HepG2 (cell line): Measurements from ENCODE around the gene ZMYND8. TPM values are rescaled to one million over a fixed set of nuclear protein-coding genes. Genes with fewer than 3 reads are reported as not detected.

ENCODE experiments used
- ATF2 ChIP-seq: sonication (generic); formaldehyde crosslinking; IDR thresholded peaks from 2 replicates; pipeline ENCODE4 v1.4.0; 2020; ENCODE audit warnings: missing genetic modification reagents
- BCLAF1 ChIP-seq: fragments of 450-650 bp; IDR thresholded peaks from 2 replicates; pipeline ENCODE4 v1.6.1; 2017; ENCODE audit warnings: mild to moderate bottlenecking
- GZF1 ChIP-seq: sonication (generic); formaldehyde crosslinking; IDR thresholded peaks from 2 replicates; pipeline ENCODE4 v1.5.1; 2020; ENCODE audit warnings: mild to moderate bottlenecking, missing genetic modification reagents
- HNF1B ChIP-seq: sonication (generic); formaldehyde crosslinking; IDR thresholded peaks from 2 replicates; pipeline ENCODE4 v1.5.1; 2020; ENCODE audit warnings: mild to moderate bottlenecking, moderate library complexity, missing genetic modification reagents
- HNRNPL ChIP-seq: fragments of 200-400 bp; formaldehyde crosslinking; IDR thresholded peaks from 2 replicates; pipeline ENCODE4 v1.6.1; 2017; ENCODE audit warnings: mild to moderate bottlenecking, low read depth, low read length
- MAFG ChIP-seq: sonication (generic); formaldehyde crosslinking; IDR thresholded peaks from 2 replicates; pipeline ENCODE4 v1.5.1; 2020; ENCODE audit warnings: mild to moderate bottlenecking, missing genetic modification reagents
- MBNL3 ChIP-seq: fragments of 250-450 bp; sonication (Bioruptor Pico); conservative IDR thresholded peaks from 2 replicates; pipeline ENCODE4 v1.8.0; 2022; ENCODE audit warnings: mild to moderate bottlenecking, inconsistent platforms
- MIER3 ChIP-seq: IDR thresholded peaks from 2 replicates; pipeline ENCODE4 v1.6.1; 2016; ENCODE audit warnings: missing compliant biosample characterization, borderline replicate concordance
- MTA1 ChIP-seq: sonication (generic); formaldehyde crosslinking; IDR thresholded peaks from 2 replicates; pipeline ENCODE4 v1.4.0; 2020; ENCODE audit warnings: missing genetic modification reagents, mild to moderate bottlenecking, borderline replicate concordance
- MXD3 ChIP-seq: IDR thresholded peaks from 2 replicates; pipeline ENCODE4 v1.6.1; 2016; ENCODE audit warnings: mild to moderate bottlenecking, missing biosample characterization, missing genetic modification reagents
- PAX8 ChIP-seq: sonication (generic); formaldehyde crosslinking; IDR thresholded peaks from 2 replicates; pipeline ENCODE4 v1.8.0; 2022; ENCODE audit warnings: mild to moderate bottlenecking, missing genetic modification reagents, borderline replicate concordance
- REPIN1 ChIP-seq: sonication (generic); formaldehyde crosslinking; IDR thresholded peaks from 2 replicates; pipeline ENCODE4 v1.8.0; 2022; ENCODE audit warnings: missing genetic modification reagents, low read depth, mild to moderate bottlenecking, borderline replicate concordance
- TMF1 ChIP-seq: sonication (generic); formaldehyde crosslinking; IDR thresholded peaks from 2 replicates; pipeline ENCODE4 v1.8.1; 2022; ENCODE audit warnings: low read depth, missing genetic modification reagents
- ZNF180 ChIP-seq: sonication (generic); formaldehyde crosslinking; IDR thresholded peaks from 2 replicates; pipeline ENCODE4 v1.4.0; 2020; ENCODE audit warnings: low read depth, missing genetic modification reagents, borderline replicate concordance
- ZNF207 ChIP-seq: fragments of 450-650 bp; IDR thresholded peaks from 2 replicates; pipeline ENCODE4 v1.6.1; 2016; ENCODE audit warnings: antibody characterized with exemption, borderline replicate concordance
- ZNF275 ChIP-seq: sonication (generic); formaldehyde crosslinking; IDR thresholded peaks from 2 replicates; pipeline ENCODE4 v1.8.0; 2022; ENCODE audit warnings: missing genetic modification reagents, mild to moderate bottlenecking, inconsistent platforms, borderline replicate concordance
- ZNF572 ChIP-seq: sonication (generic); formaldehyde crosslinking; IDR thresholded peaks from 2 replicates; pipeline ENCODE4 v1.5.1; 2020; ENCODE audit warnings: mild to moderate bottlenecking, missing genetic modification reagents
- polyA plus RNA-seq, 8 experiments: library from polyadenylated mRNA; depleted of rRNA in 3 of 8; stranded (reverse) in 7 of 8; unstranded in 1 of 8; fragments of >200 nt; fragmentation: Illumina TruSeq in 4 of 8; extraction: Trizol in 4 of 8; gene quantifications; 2 replicates each; pipeline versions ENCODE4 v1.2.1 to v1.2.3, GENCODE V29; 2011 to 2016; ENCODE audit warnings: low read depth in 4 of 8, missing spikeins in 1 of 8, mixed read lengths in 1 of 8; ENCODE audit not compliant: insufficient read depth in 1 of 8
- total RNA-seq, 5 experiments: library from RNA; depleted of rRNA; stranded (reverse); fragments of >200 nt; fragmentation: Illumina TruSeq; extraction: Trizol; gene quantifications; 2 replicates each; pipeline ENCODE4 v1.2.3, GENCODE V29; 2016; ENCODE audit warnings: low read depth in 1 of 5
- TF ChIP-seq, protein P1 (sequence below): sonication (generic); formaldehyde crosslinking; IDR thresholded peaks from 2 replicates; pipeline ENCODE4 v1.5.0; 2020; ENCODE audit warnings: mild to moderate bottlenecking, missing genetic modification reagents, moderate library complexity

Gene ZMYND8
- total and polyA plus RNA-seq, 2 of the 13 experiments (the other 11 are each of a cell fraction or from before 2014, with no cell fraction given): 53.9 to 84.7 TPM

DNA sequence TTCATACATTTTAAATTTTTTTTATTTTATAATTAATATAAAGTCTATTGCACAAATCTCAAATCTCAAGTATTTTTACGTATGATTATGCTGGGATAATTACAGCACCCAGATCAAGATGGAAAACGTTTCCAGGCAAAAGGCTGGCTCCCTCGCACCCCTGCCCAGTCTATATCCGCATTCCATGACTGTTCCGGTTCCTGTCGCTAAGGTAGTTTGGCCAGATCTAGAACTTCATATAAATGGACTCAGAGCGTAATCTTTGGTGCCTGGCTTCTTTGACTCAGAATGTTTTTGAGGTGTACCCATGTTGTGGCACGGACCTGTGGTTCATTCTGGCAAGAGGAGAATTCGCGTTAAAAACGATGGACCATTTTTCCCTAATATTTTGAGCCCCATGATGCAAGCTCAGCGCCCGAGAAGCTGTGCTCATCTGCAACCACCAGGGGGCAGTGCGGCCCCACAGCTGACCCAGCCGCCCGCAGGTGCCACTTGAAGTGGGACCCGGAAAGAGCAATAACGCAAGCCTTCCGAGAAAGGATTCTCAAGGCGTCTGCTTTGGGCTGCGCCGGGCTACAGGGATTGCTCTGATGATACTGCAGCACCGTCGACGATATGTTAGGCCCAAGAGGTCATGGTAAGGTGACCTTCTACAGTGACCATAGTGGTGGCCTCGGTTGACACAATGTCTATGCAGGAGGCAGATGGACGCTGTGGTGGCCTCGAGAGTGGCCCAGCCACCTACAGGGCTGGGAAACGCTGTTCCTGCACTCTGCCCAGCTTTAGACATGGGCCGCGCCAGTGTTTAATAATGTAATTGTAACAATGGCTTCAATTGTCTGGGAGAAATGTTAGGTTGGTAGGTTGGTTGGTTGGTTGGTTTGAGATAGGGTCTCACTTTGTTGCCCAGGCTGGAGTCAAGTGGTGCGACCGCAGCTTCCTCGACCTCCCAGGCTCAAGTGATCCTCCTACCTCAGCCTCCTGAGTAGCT is 160.1 kb downstream of the ZMYND8 start (continued):
- TF ChIP-seq BCLAF1 (no peak), GZF1 (CRISPR knock-in tag) (peak; percentile 47; the same call in 1 of the 2 replicates), MIER3 (CRISPR knock-in tag) (peak; percentile 63; the same call in 1 of the 2 replicates), ZNF275 (CRISPR knock-in tag) (peak; percentile 27; the same call in 1 of the 2 replicates), HNRNPL (no peak), ZNF207 (no peak), HNF1B (CRISPR knock-in tag) (peak; percentile 93), ZNF180 (CRISPR knock-in tag) (peak; percentile 42; the same call in 1 of the 2 replicates), ZNF572 (CRISPR knock-in tag) (peak; percentile 92), MTA1 (CRISPR knock-in tag) (peak; percentile 37; the same call in 1 of the 2 replicates), MXD3 (peak; percentile 72), PAX8 (CRISPR knock-in tag) (0 out of 2 replicates have a peak, but pooled peaks have one; percentile 2), ATF2 (CRISPR knock-in tag) (peak; percentile 73), REPIN1 (CRISPR knock-in tag) (peak; percentile 76; the same call in 1 of the 2 replicates), TMF1 (CRISPR knock-in tag) (no peak), MBNL3 (CRISPR knock-in tag) (no peak), MAFG (CRISPR knock-in tag) (no peak)
- TF ChIP-seq, protein P1, sequence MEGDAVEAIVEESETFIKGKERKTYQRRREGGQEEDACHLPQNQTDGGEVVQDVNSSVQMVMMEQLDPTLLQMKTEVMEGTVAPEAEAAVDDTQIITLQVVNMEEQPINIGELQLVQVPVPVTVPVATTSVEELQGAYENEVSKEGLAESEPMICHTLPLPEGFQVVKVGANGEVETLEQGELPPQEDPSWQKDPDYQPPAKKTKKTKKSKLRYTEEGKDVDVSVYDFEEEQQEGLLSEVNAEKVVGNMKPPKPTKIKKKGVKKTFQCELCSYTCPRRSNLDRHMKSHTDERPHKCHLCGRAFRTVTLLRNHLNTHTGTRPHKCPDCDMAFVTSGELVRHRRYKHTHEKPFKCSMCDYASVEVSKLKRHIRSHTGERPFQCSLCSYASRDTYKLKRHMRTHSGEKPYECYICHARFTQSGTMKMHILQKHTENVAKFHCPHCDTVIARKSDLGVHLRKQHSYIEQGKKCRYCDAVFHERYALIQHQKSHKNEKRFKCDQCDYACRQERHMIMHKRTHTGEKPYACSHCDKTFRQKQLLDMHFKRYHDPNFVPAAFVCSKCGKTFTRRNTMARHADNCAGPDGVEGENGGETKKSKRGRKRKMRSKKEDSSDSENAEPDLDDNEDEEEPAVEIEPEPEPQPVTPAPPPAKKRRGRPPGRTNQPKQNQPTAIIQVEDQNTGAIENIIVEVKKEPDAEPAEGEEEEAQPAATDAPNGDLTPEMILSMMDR (CRISPR knock-in tag): peak; percentile 99
